Cortex of kidney (tissue), 1 donor: Measurements from ENCODE around the gene STK4.
"Not testable (repeated sequence)": the region's sequence is repeated elsewhere in the genome, so short reads cannot be mapped to it uniquely, and the experiment has no call there.

Source experiments
- DNase-seq: peaks from one replicate; lab custom pipeline; 2025; lab: John Stamatoyannopoulos, UW

Gene STK4

DNA sequence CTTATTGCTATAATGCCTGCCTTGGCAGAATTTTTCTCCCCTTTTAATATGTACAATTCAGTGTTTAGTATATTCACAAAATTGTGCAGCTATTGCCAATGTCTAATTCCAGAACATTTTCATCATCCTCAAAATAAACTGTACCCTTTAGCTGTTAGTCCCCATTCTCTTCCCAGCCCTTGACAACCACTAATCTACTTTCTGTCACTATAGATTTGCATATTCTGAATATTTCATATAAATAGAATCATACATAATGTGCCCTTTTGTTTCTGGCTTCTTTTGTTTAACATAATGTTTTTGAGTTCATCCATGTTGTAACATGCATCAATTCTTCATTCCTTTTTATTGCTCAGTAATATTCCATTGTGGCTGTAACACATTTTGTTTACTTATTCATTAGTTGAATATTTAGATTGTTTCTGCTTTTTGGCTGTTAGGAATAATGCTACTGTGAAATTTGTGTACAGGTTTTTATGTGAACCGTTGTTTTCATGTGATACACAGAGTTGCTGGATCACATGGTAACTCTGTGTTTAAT lies 22.4 kb downstream of the STK4 start:
- DNase-seq, result no peak

DNA sequence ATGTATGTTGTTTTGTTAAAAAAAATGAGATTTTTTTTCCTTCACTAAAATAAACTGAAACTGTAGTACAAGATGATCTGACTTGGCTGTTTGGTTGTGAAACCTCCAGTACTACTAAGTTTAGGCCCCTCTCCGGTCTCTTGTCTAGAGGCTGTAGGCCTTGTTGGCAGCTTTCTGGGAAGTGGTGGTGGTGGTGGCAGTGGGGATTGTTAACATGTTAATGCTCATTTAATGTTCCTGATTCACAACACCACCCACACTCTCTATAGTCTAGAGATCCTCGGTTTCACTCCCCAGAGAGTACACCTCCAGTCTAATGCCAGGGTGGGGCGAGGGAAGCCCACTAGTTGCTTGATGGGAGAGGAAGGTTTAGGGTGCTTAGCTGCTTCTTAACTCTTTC lies 24.1 kb downstream of the STK4 start:
- DNase-seq, result no peak

- DNase-seq, result no peak
Measured at GRCh38 chr20:44990957-44991356, 24.6 kb downstream of the STK4 start.

DNA sequence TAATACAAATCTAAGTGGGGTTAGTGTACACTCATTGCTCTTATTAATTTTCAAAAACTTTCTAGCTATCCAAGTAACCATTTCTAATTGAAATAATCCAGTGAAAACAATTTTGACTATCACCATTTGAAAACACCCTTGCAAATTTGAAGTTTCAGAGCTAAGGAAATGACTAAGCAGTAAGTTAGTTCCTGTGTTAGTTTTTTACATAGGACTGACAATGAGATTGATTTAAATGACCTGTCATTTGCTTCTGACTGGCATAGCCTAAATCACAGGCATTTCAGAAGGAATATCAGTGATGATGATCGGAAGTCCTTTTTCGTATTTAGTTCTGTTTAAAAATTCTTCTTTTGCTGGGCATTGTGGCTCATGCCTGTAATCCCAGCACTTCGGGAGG lies 27.0 kb downstream of the STK4 start:
- no peak for DNase-seq

DNA sequence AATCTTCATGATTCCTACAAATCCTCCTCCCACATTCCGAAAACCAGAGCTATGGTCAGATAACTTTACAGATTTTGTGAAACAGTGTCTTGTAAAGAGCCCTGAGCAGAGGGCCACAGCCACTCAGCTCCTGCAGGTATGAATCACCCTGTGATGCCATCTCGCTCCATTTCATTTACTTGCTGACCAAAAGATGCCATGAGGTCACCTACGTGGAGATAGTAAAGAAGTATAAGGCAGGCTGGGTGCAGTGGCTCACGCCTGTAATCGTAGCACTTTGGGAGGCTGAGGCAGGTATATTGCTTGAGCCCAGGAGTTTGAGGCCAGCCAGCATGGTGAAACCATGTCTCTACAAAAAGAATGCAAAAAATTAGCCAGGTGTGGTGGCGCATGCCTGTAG lies 30.9 kb downstream of the STK4 start:
- DNase-seq, result no peak

DNA sequence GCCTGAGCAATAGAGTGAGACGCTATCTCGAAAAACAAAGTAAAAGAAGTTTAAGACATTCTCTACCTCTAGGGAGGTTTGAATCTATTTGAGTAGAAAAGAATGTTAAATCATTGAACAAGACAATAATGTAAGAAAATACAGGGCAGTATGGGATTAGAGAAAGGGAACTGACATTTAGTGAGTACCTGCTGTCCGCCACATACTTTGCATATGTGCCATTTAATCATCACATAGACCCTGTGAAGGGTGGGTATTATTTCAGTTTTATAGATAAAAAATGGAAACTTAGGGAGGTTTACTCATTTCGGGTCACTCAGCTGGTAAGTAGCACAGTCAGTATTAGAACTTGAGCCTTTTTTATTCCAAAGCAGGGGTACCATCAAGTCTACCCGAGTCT lies 31.4 kb downstream of the STK4 start:
- no peak for DNase-seq

- no peak for DNase-seq
Measured at GRCh38 chr20:45008521-45009049, 42.3 kb downstream of the STK4 start.

- no peak for DNase-seq
Measured at GRCh38 chr20:45010399-45010828, 44.1 kb downstream of the STK4 start.

DNA sequence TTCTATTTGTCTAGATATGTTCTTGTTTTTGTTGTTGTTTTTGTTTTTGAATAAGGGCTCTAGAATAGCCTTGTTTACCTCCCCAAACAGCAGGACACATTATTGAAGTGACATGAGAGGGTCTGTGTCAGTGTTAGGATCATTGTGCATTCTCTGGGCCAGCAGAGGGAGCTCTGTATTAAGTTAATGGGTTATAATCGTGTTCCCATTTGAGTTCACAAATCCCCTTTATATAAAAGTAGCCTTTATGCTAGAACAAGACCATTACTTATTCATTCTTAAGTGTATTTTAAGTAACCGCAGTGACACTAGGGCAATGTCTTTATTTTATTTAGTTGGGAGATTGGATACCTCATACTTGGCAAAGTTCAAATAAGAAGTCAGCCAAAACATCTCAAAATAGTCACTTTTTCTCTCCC lies 44.8 kb downstream of the STK4 start:
- DNase-seq, result no peak

DNA sequence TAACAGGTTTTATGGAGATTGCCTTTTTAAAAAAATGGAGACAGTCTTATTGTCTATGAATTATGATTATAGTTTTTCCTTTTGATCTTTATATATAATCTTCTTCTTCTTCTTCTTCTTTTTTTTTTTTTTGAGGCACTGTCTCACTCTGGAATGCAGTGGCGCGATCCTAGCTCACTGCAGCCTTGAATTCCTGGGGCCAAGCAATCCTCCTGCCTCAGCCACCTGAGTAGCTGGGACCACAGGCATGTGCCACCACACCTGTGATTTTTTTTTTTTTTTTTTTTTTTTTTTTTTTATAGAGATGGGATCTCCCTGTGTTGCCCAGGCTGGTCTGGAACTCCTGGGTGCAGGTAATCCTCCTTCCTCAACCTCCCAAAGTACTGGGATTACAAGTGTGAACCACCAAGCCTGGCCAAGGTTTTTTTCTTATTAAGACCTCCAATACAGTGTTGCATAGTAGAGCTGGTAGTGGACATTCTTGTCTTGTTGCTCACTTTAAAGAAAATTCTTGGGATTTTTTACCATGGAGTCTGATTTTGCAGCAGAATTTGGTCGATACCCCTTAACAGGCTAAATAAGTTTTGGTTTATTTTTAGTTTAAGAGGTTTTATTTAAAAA lies 46.5 kb downstream of the STK4 start:
- no peak for DNase-seq

DNA sequence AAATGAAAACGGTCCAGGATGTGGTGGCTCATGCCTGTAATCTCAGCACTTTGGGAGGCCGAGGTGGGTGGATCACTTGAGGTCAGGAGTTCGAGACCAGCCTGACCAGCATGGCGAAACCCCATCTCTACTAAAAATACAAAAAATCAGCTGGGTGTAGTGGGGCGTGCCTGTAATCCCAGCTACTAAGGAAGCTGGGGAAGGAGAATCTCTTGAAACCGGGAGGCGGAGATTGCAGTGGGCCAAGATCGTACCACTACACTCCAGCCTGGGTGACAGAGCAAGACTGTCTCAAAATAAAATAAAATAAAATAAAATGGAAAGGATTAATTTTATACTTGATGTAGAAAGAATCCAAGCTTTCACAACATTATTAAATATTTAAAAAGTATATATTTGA lies 47.8 kb downstream of the STK4 start:
- DNase-seq, result not testable (repeated sequence)

- DNase-seq, result no peak
Measured at GRCh38 chr20:45014671-45015415, 48.5 kb downstream of the STK4 start.

DNA sequence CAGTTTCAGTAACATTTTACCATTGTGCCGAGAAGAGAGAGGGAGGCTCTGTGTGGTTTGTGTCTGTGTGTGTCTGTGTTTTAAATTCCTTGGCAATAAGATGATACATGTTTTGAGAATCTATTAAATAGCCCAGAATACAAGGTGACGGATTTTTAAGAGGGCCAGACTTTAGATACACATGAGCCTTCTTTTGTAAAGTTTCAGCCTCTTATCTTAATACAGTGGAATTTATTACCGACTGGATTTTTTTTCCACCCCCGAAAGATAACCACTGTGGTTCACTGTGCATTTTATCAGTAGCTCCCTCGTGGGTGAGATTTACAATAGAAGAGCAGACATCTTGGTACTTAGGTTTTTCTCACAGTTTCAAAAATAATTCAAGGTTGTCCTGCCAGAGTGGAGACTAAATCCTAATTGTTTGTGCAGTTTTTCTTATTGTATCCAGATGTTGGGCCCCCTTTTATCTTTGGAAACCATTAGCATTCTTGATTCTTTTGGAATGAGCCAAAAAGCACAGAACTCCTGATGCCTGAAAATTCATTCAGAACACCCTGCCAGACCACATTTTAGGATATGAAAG lies 49.9 kb downstream of the STK4 start:
- no peak for DNase-seq

DNA sequence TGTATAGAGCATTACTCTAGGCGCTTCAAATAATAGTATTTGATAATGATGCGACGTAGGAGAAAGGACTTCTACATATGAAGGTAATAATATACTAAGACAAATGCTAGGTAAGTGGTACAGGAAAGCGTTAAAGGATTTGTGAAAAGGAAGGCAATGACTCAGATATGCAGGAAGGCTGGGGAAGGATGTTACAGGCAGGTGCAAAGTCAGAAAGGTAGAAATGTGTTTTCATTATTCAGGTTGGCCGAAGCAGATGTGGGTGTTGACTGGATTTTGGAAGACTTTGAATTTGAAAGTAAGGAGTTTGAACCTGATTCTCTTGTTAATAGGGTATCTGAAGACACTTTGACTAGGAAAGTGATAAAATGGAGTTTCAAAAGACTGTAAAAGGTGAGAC lies 51.0 kb downstream of the STK4 start:
- DNase-seq, result no peak

- no peak for DNase-seq
Measured at GRCh38 chr20:45017857-45018256, 51.5 kb downstream of the STK4 start.

DNA sequence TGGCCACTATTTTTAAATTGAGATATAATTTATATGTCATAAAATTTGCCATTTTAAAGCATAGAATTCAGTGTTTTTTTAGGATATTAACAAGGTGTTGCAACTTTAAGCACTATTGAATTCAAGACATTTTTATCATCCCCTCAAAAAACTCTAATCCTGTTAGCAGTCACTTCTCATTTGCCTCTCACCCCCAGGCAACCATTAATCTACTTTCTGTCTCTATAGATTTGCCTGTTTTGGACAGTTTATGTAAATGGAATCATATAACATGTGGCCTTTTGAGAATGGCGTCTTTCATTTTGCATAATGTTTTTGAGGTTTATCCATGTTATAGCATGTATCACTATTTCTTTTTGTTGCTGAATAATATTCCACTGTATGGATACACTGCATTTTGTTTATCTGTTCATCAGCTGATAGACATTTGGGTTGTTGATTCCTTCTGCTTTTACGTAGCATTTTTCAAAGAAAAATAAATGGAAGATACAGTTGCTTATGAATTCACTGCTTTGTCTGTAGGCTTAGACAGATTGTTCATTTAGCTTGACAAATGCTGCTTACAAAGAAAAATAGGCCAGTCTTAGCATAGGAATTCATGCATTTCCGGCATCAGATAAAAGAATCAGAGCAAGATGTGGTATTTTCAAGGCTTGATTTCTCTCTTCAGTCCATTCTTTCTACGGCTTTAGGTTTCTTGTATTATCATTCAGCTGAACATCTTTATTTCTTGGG lies 52.9 kb downstream of the STK4 start:
- no peak for DNase-seq

DNA sequence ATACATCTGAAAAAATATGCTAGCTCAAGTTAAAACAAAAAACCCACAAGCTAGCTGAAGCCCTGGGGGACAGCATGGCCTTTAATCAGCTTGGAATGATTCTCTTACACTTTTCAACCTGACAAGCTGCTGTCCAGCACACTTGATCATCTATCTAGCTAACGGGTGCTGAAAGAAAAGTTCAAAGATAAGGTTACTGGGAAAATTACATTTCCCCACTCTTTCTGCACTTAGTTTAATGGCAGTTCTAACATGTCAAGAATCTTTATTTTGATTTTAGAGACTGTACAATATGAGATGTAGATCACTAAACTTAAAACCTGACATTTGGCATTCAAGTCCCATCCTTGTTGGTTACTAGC lies 53.4 kb downstream of the STK4 start:
- no peak for DNase-seq

- no peak for DNase-seq
Measured at GRCh38 chr20:45020236-45020886, 54.0 kb downstream of the STK4 start.

DNA sequence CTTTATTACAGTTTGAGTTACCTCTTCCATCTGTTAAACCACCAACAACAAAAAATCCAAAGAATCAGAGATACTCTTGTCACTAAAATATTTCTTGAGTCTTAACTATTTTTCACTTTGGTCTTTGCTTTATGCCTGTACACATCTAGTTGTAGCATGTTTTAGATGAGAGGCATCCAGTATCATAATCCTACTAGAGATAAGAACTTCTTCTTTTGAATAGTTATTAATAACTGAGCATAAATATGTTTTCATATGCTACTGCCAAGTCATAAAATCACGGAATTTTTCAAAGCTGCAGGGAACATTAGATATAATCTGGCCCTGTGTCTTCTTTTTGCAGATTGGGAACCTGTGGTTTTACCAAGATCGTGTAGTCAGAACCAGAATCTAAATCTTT lies 55.3 kb downstream of the STK4 start:
- DNase-seq, result no peak

- DNase-seq, result not testable (repeated sequence)
Measured at GRCh38 chr20:45023140-45023539, 56.8 kb downstream of the STK4 start.

GRCh38 chr20:45028424-45029136 lies 62.3 kb downstream of the STK4 start:
- DNase-seq, result no peak
